Activated CD8-positive, alpha-beta memory T cell treated with anti-CD3 and anti-CD28 coated beads, Interleukin-2, amount 50 U/mL, for 48 hours (primary cell): ENCODE results near the gene FBXW10B.
A peak's percentile ranks its signal among the peaks of the same experiment; 100 is the strongest.
"Not testable (repeated sequence)": the region's sequence is repeated elsewhere in the genome, so short reads cannot be mapped to it uniquely, and the experiment has no call there.

Source experiments
- DNase-seq: peaks from one replicate; pipeline ENCODE4 v3.0.0-alpha.2; 2020

FBXW10B gene, protein sequence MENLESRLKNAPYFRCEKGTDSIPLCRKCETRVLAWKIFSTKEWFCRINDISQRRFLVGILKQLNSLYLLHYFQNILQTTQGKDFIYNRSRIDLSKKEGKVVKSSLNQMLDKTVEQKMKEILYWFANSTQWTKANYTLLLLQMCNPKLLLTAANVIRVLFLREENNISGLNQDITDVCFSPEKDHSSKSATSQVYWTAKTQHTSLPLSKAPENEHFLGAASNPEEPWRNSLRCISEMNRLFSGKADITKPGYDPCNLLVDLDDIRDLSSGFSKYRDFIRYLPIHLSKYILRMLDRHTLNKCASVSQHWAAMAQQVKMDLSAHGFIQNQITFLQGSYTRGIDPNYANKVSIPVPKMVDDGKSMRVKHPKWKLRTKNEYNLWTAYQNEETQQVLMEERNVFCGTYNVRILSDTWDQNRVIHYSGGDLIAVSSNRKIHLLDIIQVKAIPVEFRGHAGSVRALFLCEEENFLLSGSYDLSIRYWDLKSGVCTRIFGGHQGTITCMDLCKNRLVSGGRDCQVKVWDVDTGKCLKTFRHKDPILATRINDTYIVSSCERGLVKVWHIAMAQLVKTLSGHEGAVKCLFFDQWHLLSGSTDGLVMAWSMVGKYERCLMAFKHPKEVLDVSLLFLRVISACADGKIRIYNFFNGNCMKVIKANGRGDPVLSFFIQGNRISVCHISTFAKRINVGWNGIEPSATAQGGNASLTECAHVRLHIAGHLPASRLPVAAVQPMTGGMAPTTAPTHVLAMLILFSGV

GRCh38 chr17:15619331-15620058, at the start of gene FBXW10B:
Gene FBXW10B, minus strand, starts transcription at chr17:15619704. Its CDS starts 192 bp downstream, at chr17:15619512.
- not testable (repeated sequence) for DNase-seq

GRCh38 chr17:15663691-15664090, 44.2 kb upstream of the FBXW10B start:
- no peak for DNase-seq

DNA sequence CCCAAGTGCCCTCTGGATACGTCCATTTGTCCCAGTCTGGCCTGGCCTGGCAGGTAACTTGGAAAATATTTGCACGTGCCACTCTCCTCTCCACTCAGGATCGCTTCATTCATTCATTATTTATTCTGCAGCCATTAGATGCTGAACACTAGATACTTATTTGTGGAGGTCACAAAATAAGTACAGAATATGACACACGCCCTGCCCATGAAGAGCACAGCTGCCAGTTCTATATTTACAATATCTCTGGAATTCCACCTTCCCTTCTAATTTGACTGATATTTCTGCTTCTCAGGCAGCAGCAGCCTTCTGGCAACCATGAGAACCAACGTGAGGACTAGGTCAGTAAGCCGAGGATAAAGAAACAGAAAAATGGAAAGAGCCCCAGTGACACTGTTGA, 43.7 kb upstream of the FBXW10B start:
- DNase-seq, result no peak

DNA sequence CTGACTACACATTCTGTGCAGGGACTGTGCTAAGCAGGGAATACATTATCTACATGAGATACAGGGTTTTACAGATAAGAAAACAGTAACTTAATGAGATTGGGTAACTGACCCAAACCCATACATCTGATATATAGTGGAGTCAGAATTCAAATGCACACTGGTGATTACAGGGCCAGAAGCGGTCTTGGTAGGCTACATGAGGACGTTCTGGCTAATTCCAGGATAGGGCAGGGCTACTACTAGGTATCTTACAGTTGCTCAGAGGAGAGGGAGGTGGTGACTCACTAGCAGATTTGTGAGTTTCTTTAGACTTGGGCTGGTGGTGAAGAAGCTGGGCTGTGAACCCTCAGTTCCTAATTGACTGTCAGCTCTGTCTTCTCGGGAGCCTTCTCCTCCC, 43.2 kb upstream of the FBXW10B start:
- DNase-seq, result no peak

- DNase-seq, result no peak
These were observed 40.6 kb upstream of the FBXW10B start for GRCh38 chr17:15660077-15660476.

DNA sequence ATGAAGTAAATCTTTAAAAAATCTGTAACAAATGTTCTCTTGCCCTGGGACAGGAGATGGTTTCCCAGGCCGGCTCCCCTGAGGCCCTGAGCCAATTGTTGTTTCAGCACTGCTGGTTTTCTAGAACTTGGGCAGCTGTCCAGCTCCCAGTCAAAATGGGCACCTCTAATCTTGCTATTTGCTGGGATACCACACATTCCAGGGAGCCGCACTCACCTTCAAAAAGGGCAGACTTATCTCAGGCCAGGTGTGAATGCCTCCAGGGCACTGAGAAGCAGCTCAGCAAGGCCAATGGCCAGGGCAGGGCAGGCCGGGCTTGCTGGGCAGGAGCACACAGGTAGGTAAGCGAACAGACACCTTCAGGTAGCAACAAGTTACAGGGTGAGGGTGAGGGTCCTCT, 40.2 kb upstream of the FBXW10B start:
- DNase-seq, result no peak

DNA sequence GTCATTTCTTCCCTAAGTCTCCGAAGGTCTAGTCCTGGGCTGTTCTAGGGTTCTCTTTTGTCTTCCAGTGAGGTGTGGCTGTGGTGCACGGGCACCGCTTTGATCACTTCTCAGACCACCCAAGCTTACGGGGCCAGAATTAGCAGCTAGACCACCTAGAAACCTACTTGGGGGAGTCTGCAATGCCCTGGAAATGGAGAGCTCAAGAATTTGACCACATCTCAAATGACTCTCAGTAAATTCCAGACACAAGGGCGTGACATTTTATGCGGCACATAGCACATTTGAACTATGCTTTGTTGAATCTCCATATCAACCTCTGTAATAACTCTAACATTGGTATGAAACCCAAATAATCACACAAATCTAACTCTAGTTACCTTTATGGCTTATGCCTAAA, 39.7 kb upstream of the FBXW10B start:
- DNase-seq, result no peak

DNA sequence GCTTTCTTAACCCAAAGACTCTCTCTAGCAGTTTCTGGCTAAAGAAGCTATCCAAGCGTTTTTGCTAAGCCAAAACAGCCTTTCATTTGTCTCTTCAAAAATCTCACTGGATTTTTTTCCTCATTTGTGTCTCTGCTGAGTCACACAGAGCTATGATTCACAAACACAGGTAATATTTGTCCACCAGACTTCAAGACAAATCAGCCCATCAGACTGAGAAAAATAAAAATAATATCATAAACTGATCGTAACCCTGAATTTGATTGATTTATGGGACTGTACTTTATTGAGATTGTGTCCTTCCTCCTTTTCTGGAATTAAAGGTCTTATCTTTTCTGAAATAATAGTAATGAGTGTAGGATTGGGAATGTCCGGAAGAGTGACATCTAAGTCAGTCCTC, 38.8 kb upstream of the FBXW10B start:
- DNase-seq, result no peak

- no peak for DNase-seq
These were observed 38.4 kb upstream of the FBXW10B start for GRCh38 chr17:15657868-15658267.

- no peak for DNase-seq
These were observed 35.5 kb upstream of the FBXW10B start for GRCh38 chr17:15654886-15655561.

DNA sequence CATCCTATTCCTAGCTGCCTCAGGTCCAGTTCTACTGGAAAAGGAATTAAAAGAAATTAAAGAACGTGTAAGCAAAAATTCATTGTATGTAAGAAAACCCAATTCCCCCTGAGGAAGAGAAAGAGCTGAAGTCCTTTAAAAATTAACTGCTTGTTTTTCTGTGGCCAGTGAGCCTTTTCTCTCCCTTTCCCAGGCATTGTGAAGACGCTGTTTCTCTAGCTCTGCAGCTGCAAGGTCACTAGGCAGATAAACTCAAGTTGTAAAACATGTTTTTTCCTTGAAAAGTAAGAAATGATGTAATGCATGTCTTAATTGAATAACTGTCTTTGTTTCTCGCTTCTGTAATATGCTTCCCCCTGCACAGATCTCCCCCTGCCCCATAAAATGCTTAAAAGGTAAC, 34.9 kb upstream of the FBXW10B start:
- not testable (repeated sequence) for DNase-seq

DNA sequence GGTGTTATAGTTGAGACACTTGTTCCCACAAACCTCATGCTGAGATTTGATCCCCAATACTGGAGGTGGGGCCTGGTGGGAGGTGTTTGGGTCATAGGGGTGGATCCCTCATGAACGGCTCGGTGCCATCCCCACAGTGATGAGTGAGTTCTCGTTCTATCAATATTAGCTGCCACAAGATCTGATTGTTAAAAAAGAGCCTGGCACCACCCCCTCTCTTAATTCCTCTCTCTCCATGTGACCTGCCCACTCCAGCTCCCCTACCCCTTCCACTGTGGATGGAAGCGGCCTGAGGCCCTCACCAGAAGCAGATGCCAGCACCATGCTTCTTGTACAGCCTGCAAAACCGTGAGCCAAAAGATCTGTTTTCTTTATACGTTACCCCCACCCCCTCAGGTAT, 33.5 kb upstream of the FBXW10B start:
- no peak for DNase-seq

- peak; percentile 59 for DNase-seq
These were observed 32.1 kb upstream of the FBXW10B start for GRCh38 chr17:15651583-15652110.

DNA sequence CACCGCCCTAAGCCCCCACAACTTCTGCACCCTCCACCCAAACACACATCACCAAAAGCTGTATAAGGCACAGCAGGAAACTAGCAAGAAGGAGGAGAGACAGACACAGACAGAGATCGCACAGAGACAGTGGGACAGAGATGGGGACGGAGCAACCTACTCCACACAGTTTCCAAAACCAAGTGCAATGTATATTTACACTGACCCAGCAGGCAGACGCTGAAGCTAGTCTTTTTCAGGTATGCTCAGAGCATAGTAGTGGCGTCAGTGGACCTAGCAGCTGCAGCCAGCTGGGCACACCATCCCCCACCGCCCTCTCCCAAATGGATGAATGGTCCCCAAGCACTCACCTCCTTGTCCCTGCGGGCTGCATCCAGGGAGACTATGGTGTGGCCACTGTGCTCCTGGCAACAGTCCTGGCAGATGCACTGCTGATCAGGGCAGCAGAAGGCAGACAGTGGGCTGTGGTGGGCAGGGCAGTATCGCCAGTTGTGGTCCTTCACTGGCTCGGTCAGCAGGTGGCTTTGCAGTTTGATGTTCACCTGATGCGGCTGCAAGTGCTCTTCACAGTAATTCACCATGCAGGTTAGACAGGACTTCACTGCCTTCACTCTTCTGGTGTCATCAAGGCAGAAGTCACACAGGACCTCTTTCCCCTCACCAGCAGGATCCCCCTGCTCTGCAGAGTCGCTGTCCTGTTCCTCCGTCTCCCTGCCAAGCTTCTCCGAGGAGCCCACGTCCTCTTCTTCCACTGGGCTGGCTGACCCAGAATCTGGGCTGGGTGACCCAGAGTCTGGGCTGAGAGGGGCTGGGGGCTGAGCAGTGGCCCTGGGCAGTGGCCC, 31.5 kb upstream of the FBXW10B start:
- no peak for DNase-seq

GRCh38 chr17:15649861-15650421, 30.4 kb upstream of the FBXW10B start:
- no peak for DNase-seq

DNA sequence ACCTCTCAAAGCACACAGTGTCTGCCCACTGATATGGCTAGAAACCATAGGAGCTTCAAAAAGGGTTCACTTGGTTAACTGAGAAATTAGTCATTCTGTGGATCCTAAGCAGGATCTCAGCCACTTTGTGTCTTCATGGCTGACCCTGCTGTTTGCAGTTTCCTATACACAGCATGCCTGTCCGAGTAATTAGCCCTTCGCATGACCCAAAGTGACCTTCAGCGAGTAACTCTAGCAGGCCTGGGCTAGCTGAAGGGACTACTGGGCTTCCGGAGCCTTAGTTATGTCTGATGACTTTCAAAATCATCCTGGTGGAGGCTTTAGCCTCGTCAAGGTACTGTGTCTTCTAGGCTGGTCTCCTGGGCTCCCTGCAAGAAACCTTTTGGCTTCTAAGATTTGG, 28.9 kb upstream of the FBXW10B start:
- DNase-seq, result no peak

DNA sequence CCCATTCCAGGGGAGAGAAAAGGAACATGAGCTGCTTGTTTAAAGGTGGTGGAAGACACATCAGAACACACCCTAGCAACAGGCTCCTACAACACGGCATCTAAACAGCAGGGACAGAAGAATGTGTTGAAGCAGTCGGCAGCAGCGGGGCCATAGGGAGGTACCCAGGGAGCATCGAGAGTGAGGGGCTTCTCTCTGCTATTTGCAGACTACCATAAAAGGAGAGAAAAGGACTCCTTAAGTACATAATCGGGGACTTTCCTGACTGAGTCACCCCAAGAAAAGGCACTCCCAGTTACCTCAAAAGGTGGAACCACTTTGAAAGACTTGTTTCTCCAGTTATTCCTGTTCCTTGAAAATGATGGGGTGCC, 26.4 kb upstream of the FBXW10B start:
- not testable (repeated sequence) for DNase-seq

DNA sequence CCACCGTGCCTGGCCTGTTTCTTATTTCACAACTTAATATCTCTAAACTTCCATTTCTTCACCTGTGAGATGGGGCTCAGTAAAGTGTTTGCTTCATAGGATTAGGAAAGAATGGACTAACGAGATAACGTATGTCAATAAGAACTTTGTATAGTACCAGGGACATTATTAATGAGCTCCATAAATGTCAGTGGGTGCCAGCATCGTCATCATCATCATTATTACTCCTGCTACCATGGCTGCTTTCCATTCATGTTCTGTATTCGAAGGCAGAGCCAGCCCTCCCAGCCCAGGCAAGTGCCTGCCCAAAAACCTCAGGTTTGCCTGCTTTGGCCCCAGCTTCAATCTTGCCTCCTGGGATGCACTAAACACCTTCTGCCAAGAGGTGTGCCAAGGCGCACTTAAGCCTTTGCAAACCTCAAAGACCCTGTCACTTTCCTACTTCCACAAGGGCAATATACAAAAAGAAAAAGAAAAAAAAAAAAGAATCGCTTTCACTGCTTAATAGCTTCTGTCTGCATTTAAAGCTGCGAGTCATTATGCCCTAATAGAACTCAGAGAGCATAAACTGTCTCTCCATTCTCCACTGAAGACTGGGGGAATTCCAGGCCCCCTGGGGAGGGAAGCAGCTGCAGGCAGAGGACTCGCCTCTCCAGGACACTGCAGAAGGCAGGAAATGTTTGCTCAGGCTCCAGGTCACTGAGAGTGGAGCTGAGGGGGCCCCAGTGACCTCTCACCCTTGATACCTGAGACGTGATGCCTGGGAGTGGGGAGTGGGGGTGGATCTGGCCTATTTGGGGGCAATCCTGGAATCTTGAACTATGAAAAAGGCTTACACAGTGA, 25.8 kb upstream of the FBXW10B start:
- not testable (repeated sequence) for DNase-seq

DNA sequence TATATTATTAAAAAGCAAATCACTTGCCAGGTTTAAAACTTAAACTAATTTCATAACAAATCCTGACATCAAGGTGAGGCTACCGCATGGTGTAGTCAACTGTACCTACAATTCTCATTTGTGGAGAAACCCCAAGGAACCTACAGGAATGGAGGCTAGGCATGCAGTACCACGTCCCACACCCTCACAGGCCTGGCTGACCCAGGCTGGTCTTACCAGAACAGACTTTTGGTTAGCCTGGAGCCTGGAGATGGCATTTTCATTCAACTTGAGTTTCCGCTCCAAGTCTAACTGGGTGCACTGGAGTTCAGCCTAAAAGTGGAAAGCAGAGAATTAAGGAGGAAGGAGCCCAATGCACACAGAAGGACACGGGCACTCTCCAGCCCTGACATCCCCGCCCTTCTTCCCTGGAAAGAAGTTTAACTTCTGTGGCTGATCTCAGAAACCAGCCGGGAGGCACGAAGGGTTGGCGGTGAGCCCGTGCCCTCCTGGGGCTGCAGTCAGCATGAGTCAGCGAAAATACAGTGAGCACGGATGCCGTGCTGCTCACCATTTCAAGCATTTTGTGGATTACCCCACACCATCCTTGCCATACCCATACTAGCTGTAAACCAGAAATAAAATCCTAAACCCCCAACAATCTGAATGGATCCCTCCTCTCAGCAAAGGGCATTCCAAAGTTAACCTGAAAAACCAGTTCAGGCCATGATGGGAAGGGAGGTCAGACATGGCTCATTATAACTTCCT, 23.2 kb upstream of the FBXW10B start:
- DNase-seq, result not testable (repeated sequence)

DNA sequence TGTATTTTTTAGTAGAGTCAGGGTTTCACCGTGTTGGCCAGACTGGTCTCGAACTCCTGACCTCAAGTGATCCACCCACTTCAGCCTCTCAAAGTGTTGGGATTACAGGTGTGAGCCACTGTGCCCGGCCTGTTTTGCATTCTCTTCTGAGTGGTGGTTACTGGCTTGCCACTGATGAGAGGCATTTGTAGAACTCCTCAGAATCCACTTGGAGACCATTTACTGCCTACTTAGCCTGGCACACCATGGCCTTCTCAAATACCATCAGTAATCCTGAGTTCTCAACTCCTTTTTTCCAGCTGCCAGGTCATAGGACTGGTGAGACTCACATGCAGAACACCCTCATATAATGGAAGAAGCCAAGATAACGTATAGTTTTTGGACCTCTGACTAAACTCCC, 22.5 kb upstream of the FBXW10B start:
- DNase-seq, result not testable (repeated sequence)
